ENCODE results near the gene HLA-E.
A peak's percentile ranks its signal among the peaks of the same experiment; 100 is the strongest.
"Not testable (repeated sequence)": the region's sequence is repeated elsewhere in the genome, so short reads cannot be mapped to it uniquely, and the experiment has no call there.

The HLA-E gene

DNA sequence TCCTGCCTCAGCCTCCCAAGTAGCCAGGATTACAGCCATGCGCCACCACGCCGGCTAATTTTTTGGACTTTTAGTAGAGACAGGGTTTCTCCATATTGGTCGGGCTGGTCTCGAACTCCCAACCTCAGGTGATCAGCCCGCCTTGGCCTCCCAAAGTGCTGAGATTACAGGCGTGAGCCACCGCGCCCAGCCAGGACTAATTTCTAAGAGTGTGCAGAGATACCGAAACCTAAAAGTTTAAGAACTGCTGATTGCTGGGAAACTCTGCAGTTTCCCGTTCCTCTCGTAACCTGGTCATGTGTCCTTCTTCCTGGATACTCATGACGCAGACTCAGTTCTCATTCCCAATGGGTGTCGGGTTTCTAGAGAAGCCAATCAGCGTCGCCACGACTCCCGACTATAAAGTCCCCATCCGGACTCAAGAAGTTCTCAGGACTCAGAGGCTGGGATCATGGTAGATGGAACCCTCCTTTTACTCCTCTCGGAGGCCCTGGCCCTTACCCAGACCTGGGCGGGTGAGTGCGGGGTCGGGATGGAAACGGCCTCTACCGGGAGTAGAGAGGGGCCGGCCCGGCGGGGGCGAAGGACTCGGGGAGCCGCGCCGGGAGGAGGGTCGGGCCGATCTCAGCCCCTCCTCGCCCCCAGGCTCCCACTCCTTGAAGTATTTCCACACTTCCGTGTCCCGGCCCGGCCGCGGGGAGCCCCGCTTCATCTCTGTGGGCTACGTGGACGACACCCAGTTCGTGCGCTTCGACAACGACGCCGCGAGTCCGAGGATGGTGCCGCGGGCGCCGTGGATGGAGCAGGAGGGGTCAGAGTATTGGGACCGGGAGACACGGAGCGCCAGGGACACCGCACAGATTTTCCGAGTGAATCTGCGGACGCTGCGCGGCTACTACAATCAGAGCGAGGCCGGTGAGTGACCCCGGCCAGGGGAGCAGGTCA is at the start of gene HLA-E:
HLA-E (plus strand) TSS at position 429 of the 945 bp plus-strand sequence; CDS start at position 452, 23 bp downstream.
- peak; percentile 79 for DNase-seq

DNA sequence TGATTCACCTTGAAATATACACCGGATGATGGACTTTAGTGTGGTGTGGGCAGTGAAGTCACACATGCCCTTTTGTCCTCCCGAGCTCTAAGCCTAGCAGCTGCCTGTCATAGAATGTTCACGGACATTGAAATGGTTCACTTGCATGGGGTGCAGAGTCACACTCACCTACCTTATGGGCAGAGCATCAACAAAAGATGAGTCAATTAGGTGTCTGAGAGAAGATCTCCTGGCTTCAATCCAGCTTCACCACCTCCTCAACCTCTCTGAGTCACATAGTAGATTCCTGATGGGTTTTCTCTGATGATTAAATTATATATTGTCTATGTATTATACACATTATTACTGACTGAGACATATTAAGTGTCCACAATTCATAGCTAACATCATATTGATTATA is 48.1 kb upstream of the HLA-E start:
- no peak for DNase-seq

DNA sequence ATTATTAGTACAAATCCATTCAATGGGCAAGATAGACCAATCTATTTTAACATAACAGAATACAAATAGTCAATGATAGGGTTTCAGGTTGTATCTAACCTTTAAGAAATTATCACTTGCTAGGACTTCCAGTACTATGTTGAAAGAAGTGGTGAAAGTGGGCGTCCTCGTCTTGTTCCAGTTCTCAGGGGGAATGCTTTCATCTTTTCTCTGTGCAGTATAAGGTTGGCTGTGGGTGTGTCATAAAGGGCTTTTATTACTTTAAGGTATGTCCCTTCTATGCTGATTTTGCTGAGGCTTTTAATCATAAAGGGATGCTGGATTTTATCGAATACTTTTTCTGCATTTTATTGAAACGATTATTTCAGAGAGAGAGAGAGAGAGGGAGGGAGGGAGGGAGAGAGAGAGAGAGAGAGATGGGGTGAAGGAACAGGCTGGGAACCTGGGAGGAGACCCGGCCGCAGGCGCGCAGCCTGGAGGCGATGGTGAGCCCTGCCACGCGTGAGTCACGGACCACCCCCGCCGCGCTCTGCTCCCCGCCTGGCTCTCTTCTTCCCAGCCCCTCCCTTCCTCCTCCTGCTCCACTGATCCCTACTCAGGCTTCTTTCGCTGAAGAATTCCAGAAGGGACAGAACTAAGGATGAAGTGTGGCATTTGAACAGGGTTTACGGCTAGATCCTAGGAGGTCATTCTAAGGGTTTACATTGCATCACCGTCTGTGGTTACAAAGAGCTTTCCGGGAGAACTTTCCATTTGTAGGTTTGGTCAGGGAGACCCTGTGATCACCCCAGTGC is 45.5 kb upstream of the HLA-E start:
- DNase-seq: no peak

DNA sequence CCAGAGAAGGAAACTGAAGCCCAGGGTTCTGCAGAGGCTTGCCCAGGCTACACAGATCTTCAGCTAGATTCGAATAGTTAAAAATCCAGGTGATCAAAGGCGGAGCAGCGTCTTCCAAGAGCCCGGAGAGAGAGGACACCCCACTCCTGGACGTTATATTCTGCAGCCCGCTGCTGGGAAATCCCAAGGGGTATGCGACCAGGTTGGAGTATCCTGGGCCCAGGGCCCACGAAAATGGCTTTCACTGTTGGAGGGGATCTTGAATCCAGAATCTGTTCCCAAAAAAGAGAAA is 44.9 kb upstream of the HLA-E start:
- DNase-seq: no peak

DNA sequence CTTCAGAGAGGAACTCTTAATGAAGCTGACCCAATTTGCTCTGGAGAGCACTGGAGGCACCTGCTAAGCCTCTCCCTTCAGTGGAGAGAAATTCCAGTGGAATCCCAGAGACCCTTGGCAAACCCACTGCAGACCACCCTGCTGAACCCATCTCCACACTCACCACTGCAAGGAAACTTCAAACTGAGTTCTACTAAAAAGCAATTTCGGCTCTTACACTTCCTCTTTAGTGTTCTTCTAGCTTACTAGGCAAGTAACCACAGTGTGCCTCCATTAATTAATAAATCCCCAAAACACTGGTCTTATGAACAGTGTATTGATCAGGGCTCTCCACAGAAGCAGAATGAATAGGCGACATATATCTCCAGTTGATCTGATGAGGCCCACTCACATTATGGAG is 43.0 kb upstream of the HLA-E start:
- no peak for DNase-seq

DNA sequence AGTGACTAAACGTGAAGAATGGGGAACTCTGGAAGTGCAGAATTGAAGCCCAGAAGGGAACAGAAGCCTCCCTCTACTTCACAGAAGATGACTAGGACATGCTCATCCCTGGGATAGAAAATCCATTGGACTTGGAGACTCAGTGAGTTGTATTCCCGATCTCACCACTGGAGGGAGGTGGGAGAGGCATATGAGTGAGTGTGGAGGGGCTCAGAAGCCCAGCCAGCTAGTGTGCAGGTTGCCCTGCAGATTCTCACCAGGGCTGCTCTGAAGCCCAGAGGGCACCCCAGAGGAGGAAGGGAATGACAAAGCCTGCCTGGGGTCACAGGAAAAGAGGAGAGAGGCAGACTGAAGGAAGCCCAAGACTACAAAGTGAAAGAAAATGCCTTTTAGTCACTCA is 42.1 kb upstream of the HLA-E start:
- no peak for DNase-seq

DNA sequence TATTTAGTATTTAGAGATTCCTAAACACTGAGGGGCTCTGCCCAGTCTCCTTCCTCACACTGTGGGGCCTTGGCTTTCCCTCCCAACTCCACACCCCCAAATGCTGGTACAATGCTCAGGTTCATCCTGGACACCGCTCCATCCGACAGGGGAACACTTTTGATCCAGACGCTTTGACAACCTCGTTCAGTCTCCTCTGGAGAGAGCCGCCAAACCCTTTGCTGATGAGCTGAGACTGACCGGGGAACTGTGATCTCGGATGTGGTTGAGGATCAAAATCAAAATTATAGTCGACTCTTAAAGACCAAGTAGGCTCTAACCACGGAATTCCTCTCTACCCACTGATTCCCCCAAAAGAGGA is 38.8 kb upstream of the HLA-E start:
- no peak for DNase-seq

DNA sequence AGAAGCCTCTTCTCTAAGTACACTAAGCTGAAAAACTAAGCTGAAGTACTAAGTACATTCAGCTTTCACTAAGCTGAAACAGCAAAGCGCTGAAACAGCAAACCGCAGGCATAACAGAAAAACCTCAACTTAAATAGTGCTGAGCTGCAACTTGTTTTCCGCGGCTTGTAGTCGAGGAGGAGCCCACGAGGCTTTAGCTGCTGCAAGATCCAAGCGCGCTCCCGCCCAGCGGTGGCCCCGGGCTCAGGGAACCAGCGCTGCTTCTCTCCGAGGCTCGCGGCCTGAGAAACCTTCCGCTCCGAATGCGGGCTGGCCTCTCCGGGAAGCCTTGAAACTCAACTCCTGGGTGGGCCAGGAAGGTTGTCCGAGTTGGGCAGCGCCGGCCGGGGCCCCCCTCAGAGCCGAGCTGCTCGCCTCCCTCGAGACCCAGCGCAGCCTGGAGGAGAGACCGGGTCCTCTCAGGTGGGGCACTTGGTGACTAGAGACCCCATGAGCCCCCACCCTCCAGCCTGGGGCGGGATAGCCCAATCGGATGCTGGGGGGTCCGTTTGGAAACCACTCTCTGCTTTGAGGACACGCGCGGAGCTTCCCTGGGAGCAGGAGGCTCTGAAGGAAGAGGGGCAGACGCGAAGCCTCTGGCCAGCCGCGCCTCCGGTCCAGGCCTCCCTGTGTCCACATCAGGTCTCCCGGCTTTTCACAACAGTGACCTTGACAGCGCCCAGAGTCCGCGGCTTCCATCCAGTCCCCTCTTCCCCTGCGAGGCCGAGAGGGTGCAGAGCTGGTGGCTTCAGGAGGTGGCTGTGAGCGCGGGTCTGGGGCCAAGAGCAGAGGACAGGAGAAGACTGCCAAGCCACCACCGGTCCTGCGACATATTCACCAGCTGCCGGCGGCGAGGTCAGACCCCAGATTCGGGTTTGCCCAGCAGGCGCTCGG is 38.1 kb upstream of the HLA-E start:
- peak; percentile 48 for DNase-seq

DNA sequence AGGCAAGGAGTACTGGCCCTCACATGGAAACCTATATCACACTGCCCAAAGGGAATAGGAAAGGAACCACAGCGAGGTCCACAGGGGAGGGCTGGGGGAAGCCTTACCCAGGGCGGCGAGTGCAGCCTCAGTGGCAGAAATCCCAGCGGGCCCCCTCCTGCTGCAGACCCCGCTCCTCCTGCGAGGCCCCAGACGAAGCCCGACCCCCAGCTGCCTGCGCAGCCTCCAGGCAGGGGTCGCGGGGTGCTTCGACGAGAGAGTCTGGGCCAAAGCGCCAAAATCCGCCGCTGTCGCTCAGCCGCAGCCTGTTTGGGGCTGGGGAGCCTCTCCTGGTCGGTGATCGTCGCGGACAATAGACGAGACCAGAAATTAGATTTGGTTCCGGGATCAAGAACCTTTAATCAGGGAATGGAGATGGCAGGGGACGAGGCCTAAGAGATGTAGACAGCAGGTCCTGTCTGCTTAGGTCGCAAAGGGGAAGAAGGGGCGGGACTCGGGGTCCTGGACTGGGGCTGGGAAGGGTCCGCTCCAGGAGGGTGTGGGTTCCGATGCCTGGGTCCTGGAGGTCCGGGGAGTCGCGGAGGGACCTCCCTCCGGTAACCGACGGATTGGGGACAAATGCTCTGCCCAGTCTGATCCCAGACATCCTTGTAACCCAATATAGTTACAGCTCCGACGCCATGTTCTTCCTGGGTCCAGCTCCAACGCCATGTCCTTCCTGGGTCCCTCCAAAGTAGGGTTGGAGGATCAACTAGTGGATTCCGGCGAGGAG is 36.4 kb upstream of the HLA-E start:
- no peak for DNase-seq

DNA sequence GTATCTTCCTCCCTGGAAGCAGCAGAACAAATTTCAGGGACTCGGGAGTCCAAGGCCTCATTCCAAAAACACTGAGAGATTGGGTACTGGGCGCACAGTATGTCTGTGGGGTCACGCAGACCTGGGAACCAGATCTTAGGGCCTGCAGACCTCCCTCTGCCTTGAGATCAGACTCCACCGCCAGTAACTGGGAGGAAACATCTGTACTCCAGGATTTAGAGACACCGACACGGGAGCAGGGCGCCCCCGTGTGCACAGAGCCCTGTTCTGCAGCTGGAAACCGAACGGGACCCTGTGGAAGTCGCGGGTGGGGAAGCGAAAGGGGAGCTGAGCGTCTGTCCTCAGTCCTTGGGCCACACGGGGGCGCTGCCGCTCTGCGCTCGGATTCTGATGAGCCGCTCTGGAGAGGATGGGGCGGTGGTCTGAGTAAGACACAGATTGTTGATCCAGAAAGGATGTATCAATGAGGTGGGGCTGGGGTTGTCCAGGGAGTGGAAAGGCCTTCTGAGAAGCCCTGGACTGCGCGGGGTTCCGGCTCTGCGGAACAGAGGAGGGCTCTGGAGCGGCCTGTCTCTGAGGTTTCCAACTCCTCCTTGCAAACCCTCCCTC is 35.7 kb upstream of the HLA-E start:
- DNase-seq: peak; percentile 90

DNA sequence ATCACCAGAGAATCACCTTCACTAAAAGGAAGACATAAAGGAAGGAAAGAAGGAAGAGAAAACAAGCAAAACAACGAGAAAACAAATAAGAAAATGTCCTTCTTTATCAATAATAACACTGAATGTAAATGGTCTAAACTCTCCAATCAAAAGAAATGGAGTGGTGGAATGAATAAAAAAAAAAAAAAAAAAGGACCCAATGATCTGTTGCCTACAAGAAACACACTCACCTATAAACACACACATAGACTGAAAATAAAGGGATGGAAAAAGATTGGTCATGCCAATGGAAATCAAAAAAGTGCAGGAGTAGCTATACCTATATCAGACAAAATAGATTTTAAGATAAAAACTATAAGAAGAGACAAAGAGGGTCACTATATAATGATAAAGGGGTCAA is 30.2 kb upstream of the HLA-E start:
- DNase-seq: no peak

DNA sequence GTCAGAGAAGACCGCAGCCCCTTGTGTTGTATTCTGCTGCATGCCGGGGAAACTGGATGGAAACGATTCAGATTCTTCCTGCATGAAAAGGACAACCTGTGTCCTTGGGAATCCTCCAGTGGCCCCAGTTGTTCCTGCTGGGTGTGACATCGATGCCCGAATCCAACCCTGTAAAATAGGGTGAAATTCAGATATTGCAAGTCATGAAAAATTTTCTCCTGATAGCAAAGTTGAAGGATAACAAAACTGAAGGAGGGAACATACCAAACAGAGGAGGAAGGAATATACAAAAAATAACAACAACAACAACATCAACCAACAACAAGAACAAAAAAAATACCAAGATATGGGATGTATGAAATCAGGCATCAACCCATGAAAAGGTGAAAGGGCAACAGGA is 28.3 kb upstream of the HLA-E start:
- DNase-seq: no peak

DNA sequence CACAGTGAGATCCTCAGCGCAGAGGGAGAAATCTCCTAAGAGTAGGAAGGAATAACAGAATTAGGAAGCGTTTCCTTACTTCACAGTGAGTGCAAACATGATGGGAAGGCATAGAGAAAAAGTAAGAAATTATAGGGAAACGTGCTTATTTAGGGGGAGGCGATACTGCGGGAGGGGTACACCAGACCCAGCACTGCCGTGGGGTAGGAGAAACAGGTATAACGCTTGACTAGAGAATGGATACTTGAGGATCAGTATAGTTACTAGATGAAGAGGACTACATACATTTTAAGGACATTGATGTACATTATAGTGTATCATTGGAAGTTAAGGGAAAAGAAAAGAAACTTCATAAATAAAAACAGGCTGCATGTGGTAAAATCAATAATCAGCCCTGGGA is 26.8 kb upstream of the HLA-E start:
- DNase-seq: no peak

DNA sequence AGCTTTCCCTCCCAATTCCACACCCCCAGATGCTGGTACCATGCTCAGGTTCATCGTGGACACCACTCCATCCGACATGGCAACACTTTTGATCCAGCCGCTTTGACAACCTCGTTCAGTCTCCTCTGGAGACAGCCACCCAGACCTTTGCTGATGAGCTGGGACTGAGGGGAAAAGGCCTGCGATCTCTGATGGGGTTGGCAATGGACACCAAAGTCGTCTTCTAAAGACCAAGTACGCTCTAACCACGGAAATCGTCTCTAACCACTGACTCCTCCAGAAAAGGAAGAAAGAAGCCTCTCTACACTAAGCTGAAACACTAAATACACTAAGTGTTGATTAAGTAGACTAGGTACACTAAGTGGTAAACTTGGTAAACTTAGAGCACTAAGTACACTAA is 26.1 kb upstream of the HLA-E start:
- DNase-seq: no peak

DNA sequence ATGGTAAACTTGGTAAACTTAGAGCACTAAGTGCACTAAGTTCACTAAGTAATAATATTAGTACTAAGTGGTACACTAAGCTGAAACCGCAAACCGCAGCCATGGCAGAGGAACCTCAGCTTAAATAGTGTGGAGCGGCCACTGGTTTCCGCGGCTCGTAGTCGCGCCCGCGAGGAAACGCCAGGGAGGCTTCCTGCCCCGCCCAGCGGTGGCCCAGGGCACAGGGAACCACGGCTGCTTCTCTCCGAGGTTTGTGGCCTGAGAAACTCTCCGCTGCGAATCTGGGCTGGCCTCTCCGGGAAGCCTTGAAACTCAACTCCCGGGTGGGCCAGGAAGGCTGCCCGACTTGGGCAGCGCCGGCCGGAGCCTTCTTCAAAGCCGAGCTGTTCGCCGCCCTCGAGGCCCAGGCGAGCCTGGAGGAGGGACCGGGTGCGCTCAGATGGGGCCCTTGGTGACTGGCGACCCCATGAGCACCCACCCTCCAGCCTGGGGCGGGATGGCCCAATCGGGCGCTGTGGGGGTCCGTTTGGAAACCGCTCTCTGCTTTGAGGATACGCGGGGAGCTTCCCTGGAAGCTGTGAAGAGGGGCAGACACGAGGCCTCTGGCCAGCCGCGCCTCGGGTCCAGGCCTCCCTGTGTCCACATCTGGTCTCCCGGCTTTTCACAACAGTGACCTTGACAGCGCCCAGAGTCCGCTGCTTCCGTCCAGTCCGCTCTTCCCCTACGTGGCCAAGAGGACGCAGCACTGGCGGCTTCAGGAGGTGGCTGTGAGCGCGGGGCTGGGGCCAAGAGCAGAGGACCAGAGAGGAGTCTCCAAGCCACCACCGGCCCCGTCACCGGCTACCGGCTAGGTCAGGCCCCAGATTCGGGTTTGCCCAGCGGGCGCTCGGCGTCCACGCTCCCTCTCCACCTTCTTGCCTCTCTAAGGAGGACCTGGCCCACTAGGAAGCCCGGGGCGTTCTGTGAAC is 25.4 kb upstream of the HLA-E start:
- DNase-seq: peak; percentile 51

DNA sequence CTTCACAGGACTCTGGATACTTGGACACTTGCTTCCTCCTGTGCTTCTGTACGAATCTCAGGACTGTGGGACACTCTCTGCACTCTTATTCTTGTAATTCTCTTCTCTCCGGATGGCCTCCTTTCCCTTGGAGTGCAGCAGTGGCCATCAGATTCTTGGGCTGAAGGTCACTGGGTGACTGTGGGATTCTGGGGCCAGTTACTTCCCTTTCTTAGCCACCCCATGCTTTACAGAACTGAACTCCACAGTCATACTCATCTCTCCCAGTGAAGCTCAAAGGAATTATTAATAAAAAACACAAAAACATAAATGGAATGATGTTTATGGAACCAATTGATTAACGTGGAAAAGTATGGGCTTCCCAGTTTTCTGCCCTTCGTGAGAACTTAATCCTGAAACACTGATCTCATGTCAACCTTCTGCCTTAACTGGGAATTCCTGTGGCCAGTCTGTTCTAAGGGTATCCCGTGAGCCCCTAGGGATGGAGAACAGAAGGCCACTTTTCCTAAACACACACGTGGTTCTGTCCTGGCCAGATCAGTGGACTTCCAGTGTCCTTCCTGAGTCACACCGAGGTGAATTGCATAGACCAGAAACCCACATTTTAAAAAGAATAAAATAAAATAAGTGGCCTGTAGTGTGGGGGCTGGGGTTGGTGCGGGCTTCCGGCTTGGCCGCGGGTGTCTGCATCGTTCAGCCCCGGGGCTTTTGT is 23.6 kb upstream of the HLA-E start:
- no peak for DNase-seq

DNA sequence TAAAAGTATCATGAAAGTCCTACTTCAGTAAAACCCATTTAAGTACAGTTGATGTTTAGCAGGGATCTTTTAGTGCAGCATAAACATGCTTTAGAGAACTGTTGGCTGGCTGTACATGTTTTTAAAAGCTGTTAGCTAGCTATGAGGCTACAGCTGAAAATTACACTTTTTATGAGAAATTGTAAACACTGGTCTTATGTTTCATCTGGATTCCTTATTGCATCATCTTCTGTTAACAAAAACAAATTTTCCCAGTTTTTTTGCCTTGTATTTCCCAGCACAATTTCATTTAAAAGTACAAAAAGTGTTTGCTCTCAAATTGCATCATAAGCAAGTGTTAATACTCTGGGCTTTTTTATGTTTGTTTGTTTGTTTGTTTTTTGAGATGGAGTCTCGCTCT is 18.3 kb upstream of the HLA-E start:
- no peak for DNase-seq

DNA sequence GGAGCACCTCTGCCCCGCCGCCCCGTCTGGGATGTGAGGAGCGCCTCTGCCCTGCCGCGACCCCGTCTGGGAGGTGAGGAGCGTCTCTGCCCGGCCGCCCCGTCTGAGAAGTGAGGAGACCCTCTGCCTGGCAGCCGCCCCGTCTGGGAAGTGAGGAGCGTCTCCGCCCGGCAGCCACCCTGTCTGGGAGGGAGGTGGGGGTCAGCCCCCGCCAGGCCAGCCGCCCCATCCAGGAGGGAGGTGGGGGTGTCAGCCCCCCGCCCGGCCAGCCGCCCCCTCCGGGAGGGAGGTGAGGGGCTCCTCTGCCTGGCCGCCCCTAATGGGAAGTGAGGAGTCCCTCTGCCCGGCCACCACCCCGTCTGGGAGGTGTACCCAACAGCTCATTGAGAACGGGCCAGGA is 14.2 kb upstream of the HLA-E start:
- DNase-seq: not testable (repeated sequence)

DNA sequence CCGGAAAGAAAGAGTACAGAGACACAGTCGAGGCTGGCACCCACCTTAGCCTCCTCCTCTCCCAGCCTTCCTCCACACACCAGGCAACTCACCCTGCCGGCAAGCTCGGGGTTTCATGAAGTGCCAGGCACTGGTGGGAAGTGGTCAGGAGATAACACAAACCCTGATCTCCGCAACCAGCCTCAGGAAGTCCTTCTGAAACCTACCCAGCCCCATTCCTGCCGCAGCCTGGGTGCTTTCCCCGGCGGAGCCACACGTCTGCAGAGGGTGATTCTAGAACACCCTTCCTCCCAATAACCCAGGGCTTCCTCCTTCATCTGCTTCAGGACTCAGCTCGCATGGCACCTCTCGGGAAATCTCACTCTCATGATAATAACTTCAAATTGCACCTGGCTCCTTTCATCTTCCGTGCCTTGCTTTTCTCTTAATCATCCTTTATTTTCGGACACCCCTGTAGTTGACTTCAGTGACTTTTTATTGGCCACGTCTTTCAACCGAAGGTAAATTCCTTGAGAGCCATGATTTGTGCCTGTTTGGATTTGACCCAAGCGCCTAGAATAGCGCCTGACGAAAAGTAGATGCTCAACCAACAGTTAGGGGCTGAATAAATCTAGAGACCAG is 8.7 kb upstream of the HLA-E start:
- DNase-seq: no peak

Measured in stimulated activated CD4-positive, alpha-beta T cell treated with anti-CD3 and anti-CD28 coated beads, Interleukin-4, amount 100 ng/mL, for 1 hour (primary cell).